ENCODE measurements around the gene OCEL1. TPM values are rescaled to one million over a fixed set of nuclear protein-coding genes. Genes with fewer than 3 reads are reported as not detected.

The OCEL1 gene
- total and polyA plus RNA-seq, 2 of the 13 experiments (the other 11 are each of a cell fraction or from before 2014, with no cell fraction given), result 10.6 to 17.2 TPM

GRCh38 chr19:17240062-17240752 lies 14.2 kb downstream of the OCEL1 start (continued):
- TF ChIP-seq JARID2 (CRISPR knock-in tag; IDR thresholded peaks at IDR 0.05; ENCODE audit: insufficient replicate concordance), result no peak
- no peak for TF ChIP-seq RFXAP (CRISPR knock-in tag; IDR thresholded peaks at IDR 0.05; ENCODE audit: borderline replicate concordance)
- peak; percentile 57; the same call in 1 of the 2 replicates for TF ChIP-seq ZNF607 (CRISPR knock-in tag; IDR thresholded peaks at IDR 0.05; ENCODE audit: borderline replicate concordance)
- no peak for TF ChIP-seq ZNF484 (CRISPR knock-in tag; IDR thresholded peaks at IDR 0.05; ENCODE audit: borderline replicate concordance, low read depth)
- peak; percentile 28; the same call in 1 of the 2 replicates for TF ChIP-seq MYC (CRISPR knock-in tag; IDR thresholded peaks at IDR 0.05; ENCODE audit: borderline replicate concordance)
- TF ChIP-seq THYN1 (CRISPR knock-in tag; IDR thresholded peaks at IDR 0.05; ENCODE audit: borderline replicate concordance, low read depth), result no peak
- no peak for TF ChIP-seq MBNL3 (CRISPR knock-in tag; conservative IDR thresholded peaks at IDR 0.05)
- no peak for TF ChIP-seq GZF1 (CRISPR knock-in tag; IDR thresholded peaks at IDR 0.05)
- no peak for TF ChIP-seq NCOA5 (CRISPR knock-in tag; IDR thresholded peaks at IDR 0.05)
- no peak for TF ChIP-seq ZNF775 (CRISPR knock-in tag; IDR thresholded peaks at IDR 0.05; ENCODE audit: borderline replicate concordance)
- peak; percentile 35 for TF ChIP-seq HNRNPLL (IDR thresholded peaks at IDR 0.05; ENCODE audit: low read depth, low read length, poor library complexity, severe bottlenecking)
- no peak for TF ChIP-seq GPBP1L1 (CRISPR knock-in tag; IDR thresholded peaks at IDR 0.05)
- no peak for TF ChIP-seq MTF2 (CRISPR knock-in tag; IDR thresholded peaks at IDR 0.05; ENCODE audit: borderline replicate concordance)
- TF ChIP-seq HIVEP1 (CRISPR knock-in tag; IDR thresholded peaks at IDR 0.05), result 0 out of 2 replicates have a peak, but pooled peaks have one; percentile 41
- TF ChIP-seq ZNF367 (CRISPR knock-in tag; IDR thresholded peaks at IDR 0.05; ENCODE audit: borderline replicate concordance), result no peak
- TF ChIP-seq ELF1 (CRISPR knock-in tag; IDR thresholded peaks at IDR 0.05), result peak; percentile 47; the same call in 1 of the 2 replicates
- no peak for TF ChIP-seq GLMP (CRISPR knock-in tag; IDR thresholded peaks at IDR 0.05; ENCODE audit: borderline replicate concordance)
- TF ChIP-seq ZFP91 (CRISPR knock-in tag; IDR thresholded peaks at IDR 0.05; ENCODE audit: borderline replicate concordance), result peak; percentile 69; the same call in 1 of the 2 replicates
- TF ChIP-seq HES4 (CRISPR knock-in tag; IDR thresholded peaks at IDR 0.05; ENCODE audit: borderline replicate concordance), result no peak
- TF ChIP-seq NFATC3 (CRISPR knock-in tag; IDR thresholded peaks at IDR 0.05), result no peak
- TF ChIP-seq MZF1 (CRISPR knock-in tag; IDR thresholded peaks at IDR 0.05; ENCODE audit: borderline replicate concordance), result no peak
- TF ChIP-seq NCOA1 (CRISPR knock-in tag; IDR thresholded peaks at IDR 0.05), result no peak
- TF ChIP-seq ZNF850 (CRISPR knock-in tag; conservative IDR thresholded peaks at IDR 0.05), result no peak
- TF ChIP-seq GABPA (IDR thresholded peaks at IDR 0.05; ENCODE audit: low read depth, low read length), result peak; percentile 73
- TF ChIP-seq GABPA (CRISPR knock-in tag; IDR thresholded peaks at IDR 0.05; ENCODE audit: low read depth), result peak; percentile 88

All from HepG2 (cell line).